IMR-90 (cell line): ENCODE data around the gene PSMC4. TPM values are rescaled to one million over a fixed set of nuclear protein-coding genes. Genes with fewer than 3 reads are reported as not detected.

ENCODE experiments used
- ATAC-seq: fragments of 200-7000 bp; cut with Tn5 transposase; 2 replicates; pipeline ENCODE4 v1.9.1; 2020; ENCODE audit warnings: low read depth, mild to moderate bottlenecking, moderate library complexity
- BruUV-seq: library from RNA; stranded (reverse); fragments of 400-500 nt; replicated peaks from 2 replicates; lab custom pipeline; 2021; lab: Mats Ljungman, UMichigan
- CTCF ChIA-PET: fragments of 300-600 bp; formaldehyde crosslinking; extraction: SDS; loops from one replicate; lab custom pipeline; 2021; ENCODE audit warnings: antibody characterized with exemption; lab: Yijun Ruan, JAX
- POLR2A ChIA-PET: fragments of 300-600 bp; sonication (Branson Sonifier 250); formaldehyde crosslinking; loops from one replicate; lab custom pipeline; 2022; ENCODE audit warnings: antibody characterized with exemption; ENCODE audit not compliant: unreplicated experiment; lab: Charles Lee
- DNase-seq: peaks from one replicate; pipeline ENCODE4 v3.0.0; 2013
- H2AFZ ChIP-seq: replicated peaks from 2 replicates; pipeline ENCODE3; 2013; ENCODE audit warnings: low read length, mild to moderate bottlenecking; ENCODE audit not compliant: poor library complexity
- H2AK5ac ChIP-seq: 2 replicates; pipeline ENCODE4 v1.6.1; 2013; ENCODE audit warnings: low read depth, low read length, inconsistent platforms
- H2AK9ac ChIP-seq: replicated peaks from 2 replicates; pipeline ENCODE3; 2013; ENCODE audit warnings: mild to moderate bottlenecking, low read depth, low read length, moderate library complexity; ENCODE audit not compliant: poor library complexity
- H2BK120ac ChIP-seq: 2 replicates; pipeline ENCODE4 v1.6.1; 2013; ENCODE audit warnings: low read depth, low read length, inconsistent platforms
- H2BK15ac ChIP-seq: 3 replicates; pipeline ENCODE4 v1.6.1; 2013; ENCODE audit warnings: low read depth, low read length, inconsistent platforms
- H2BK20ac ChIP-seq: 2 replicates; pipeline ENCODE4 v1.6.1; 2013; ENCODE audit warnings: low read depth, mild to moderate bottlenecking, inconsistent platforms, low read length, moderate library complexity
- H2BK5ac ChIP-seq: 2 replicates; pipeline ENCODE4 v1.6.1; 2013; ENCODE audit warnings: mild to moderate bottlenecking, low read depth, low read length, inconsistent platforms; ENCODE audit not compliant: poor library complexity, severe bottlenecking
- H3K14ac ChIP-seq: replicated peaks from 2 replicates; pipeline ENCODE4 v1.6.1; 2013; ENCODE audit warnings: low read depth, low read length, inconsistent platforms
- H3K18ac ChIP-seq: 2 replicates; pipeline ENCODE4 v1.6.1; 2013; ENCODE audit warnings: low read depth, low read length, control low read depth
- H3K23ac ChIP-seq: 2 replicates; pipeline ENCODE4 v1.6.1; 2013; ENCODE audit warnings: low read depth, low read length, inconsistent platforms
- H3K27ac ChIP-seq: 2 replicates; pipeline ENCODE4 v1.5.1; 2013; ENCODE audit warnings: mild to moderate bottlenecking, control low read depth, low read length; ENCODE audit not compliant: insufficient read depth
- H3K27me3 ChIP-seq: 2 replicates; pipeline ENCODE4 v1.6.1; 2013; ENCODE audit warnings: low read length; ENCODE audit not compliant: control insufficient read depth, insufficient read depth
- H3K36me3 ChIP-seq: 2 replicates; pipeline ENCODE4 v1.6.1; 2013; ENCODE audit warnings: low read length, mixed read lengths; ENCODE audit not compliant: control insufficient read depth, insufficient read depth
- H3K4ac ChIP-seq: 2 replicates; pipeline ENCODE4 v1.6.1; 2013; ENCODE audit warnings: low read depth, low read length, inconsistent platforms
- H3K4me1 ChIP-seq: 2 replicates; pipeline ENCODE4 v1.6.1; 2013; ENCODE audit warnings: low read length, mixed read lengths; ENCODE audit not compliant: control insufficient read depth, insufficient read depth
- H3K4me2 ChIP-seq: 2 replicates; pipeline ENCODE4 v1.6.1; 2013; ENCODE audit warnings: low read depth, mild to moderate bottlenecking, control low read depth, low read length, moderate library complexity
- H3K4me3 ChIP-seq: 2 replicates; pipeline ENCODE4 v1.5.1; 2013; ENCODE audit warnings: low read depth, mild to moderate bottlenecking, control low read depth, low read length, moderate library complexity; ENCODE audit not compliant: insufficient read depth
- H3K56ac ChIP-seq: 2 replicates; pipeline ENCODE4 v1.6.1; 2013; ENCODE audit warnings: low read length, inconsistent platforms; ENCODE audit not compliant: insufficient read depth; ENCODE audit errors: extremely low read depth
- H3K79me1 ChIP-seq, 2 experiments: 2 replicates each; pipeline ENCODE4 v1.6.1; 2013; ENCODE audit warnings: low read length in 2 of 2, inconsistent platforms in 1 of 2, low read depth in 1 of 2
- H3K9ac ChIP-seq: 2 replicates; pipeline ENCODE4 v1.6.1; 2013; ENCODE audit warnings: low read depth, low read length, control low read depth
- H3K9me1 ChIP-seq: 2 replicates; pipeline ENCODE4 v1.6.1; 2013; ENCODE audit warnings: low read length, inconsistent platforms; ENCODE audit not compliant: insufficient read depth
- H3K9me3 ChIP-seq: 2 replicates; pipeline ENCODE4 v1.6.1; 2013; ENCODE audit warnings: low read length; ENCODE audit not compliant: control insufficient read depth, insufficient read depth
- H4K20me1 ChIP-seq: 2 replicates; pipeline ENCODE4 v1.6.1; 2013; ENCODE audit warnings: low read length, inconsistent platforms; ENCODE audit not compliant: insufficient read depth
- H4K5ac ChIP-seq: 2 replicates; pipeline ENCODE4 v1.6.1; 2013; ENCODE audit warnings: mild to moderate bottlenecking, low read depth, low read length, control low read depth
- H4K8ac ChIP-seq, 2 experiments: 2 replicates each; pipeline ENCODE4 v1.6.1; 2013; ENCODE audit warnings: low read depth in 2 of 2, low read length in 2 of 2, control low read depth in 1 of 2, inconsistent platforms in 1 of 2
- H4K91ac ChIP-seq: 2 replicates; pipeline ENCODE4 v1.6.1; 2013; ENCODE audit warnings: low read depth, low read length, inconsistent platforms; ENCODE audit not compliant: insufficient read depth
- BHLHE40 ChIP-seq: fragments of 150-350 bp; IDR thresholded peaks from 2 replicates; pipeline ENCODE4 v1.6.1; 2016; ENCODE audit warnings: mild to moderate bottlenecking, low read depth, low read length
- CEBPB ChIP-seq: IDR thresholded peaks from 2 replicates; pipeline ENCODE4 v1.6.1; 2012; ENCODE audit warnings: low read depth, low read length, improper control_type of control experiment
- CHD1 ChIP-seq: IDR thresholded peaks from 2 replicates; pipeline ENCODE4 v1.6.1; 2012; ENCODE audit warnings: low read depth, low read length, improper control_type of control experiment
- FOS ChIP-seq: fragments of 150-350 bp; IDR thresholded peaks from 2 replicates; pipeline ENCODE4 v1.6.1; 2016; ENCODE audit warnings: low read depth, low read length
- MAFK ChIP-seq: IDR thresholded peaks from 2 replicates; pipeline ENCODE4 v1.6.1; 2012; ENCODE audit warnings: low read depth, low read length, improper control_type of control experiment
- MAZ ChIP-seq: IDR thresholded peaks from 2 replicates; pipeline ENCODE4 v1.6.1; 2012; ENCODE audit warnings: low read depth, mild to moderate bottlenecking, low read length, improper control_type of control experiment, moderate library complexity, borderline replicate concordance
- MXI1 ChIP-seq: IDR thresholded peaks from 2 replicates; pipeline ENCODE4 v1.6.1; 2012; ENCODE audit warnings: low read depth, mild to moderate bottlenecking, low read length, moderate library complexity, borderline replicate concordance
- NFE2L2 ChIP-seq: fragments of 150-350 bp; IDR thresholded peaks from 2 replicates; pipeline ENCODE4 v1.6.1; 2016; ENCODE audit warnings: low read depth, mild to moderate bottlenecking, low read length
- POLR2A ChIP-seq: IDR thresholded peaks from 2 replicates; pipeline ENCODE4 v1.6.1; 2012; ENCODE audit warnings: mild to moderate bottlenecking, low read depth, low read length
- RAD21 ChIP-seq: IDR thresholded peaks from 2 replicates; pipeline ENCODE4 v1.6.1; 2012; ENCODE audit warnings: low read length, improper control_type of control experiment
- RCOR1 ChIP-seq: IDR thresholded peaks from 2 replicates; pipeline ENCODE4 v1.6.1; 2012; ENCODE audit warnings: mild to moderate bottlenecking, low read length, improper control_type of control experiment; ENCODE audit not compliant: insufficient replicate concordance
- RFX5 ChIP-seq: IDR thresholded peaks from 2 replicates; pipeline ENCODE4 v1.8.0; 2012; ENCODE audit warnings: low read depth, mild to moderate bottlenecking, low read length, moderate library complexity
- SMC3 ChIP-seq: fragments of 150-350 bp; IDR thresholded peaks from 2 replicates; pipeline ENCODE4 v1.6.1; 2016; ENCODE audit warnings: low read depth, mild to moderate bottlenecking, antibody characterized with exemption, low read length, moderate library complexity
- WGBS, 2 experiments: methylation state at CpG; one replicate each; pipeline versions ENCODE4 v1.1.5 to v1.1.7; 2013; ENCODE audit warnings: missing lambda C conversion rate in 2 of 2; ENCODE audit not compliant: insufficient read length in 1 of 2; ENCODE audit errors: extremely low coverage in 2 of 2; 5-methylcytosine and 5-hydroxymethylcytosine counted together
- dilution Hi-C: fragments of 300-500 bp; cut with HindIII; formaldehyde crosslinking; loops from one replicate; pipeline ENCODE4 v1.14.3; 2018; ENCODE audit warnings: low sequenced_read_pairs; ENCODE audit not compliant: unreplicated experiment
- in situ Hi-C: fragments of 300-500 bp; cut with MboI; formaldehyde crosslinking; loops from 3 replicates; pipeline ENCODE4 v1.14.3; 2019; ENCODE audit warnings: low sequenced_read_pairs, inconsistent platforms, mixed read lengths
- intact Hi-C: fragments of 100-400 bp; cut with micrococcal nuclease; formaldehyde crosslinking; loops from 2 replicates; pipeline ENCODE4 v1.10.0; 2022
- polyA plus RNA-seq, 3 experiments: library from polyadenylated mRNA; depleted of rRNA; stranded (reverse); fragments of >200 nt; gene quantifications; 2 replicates each; pipeline ENCODE4 v1.2.3, GENCODE V29; 2012; ENCODE audit warnings: low replicate concordance in 1 of 3
- total RNA-seq: library from RNA; depleted of rRNA; stranded (reverse); fragments of >200 nt; gene quantifications from 2 replicates; pipeline ENCODE4 v1.2.3, GENCODE V29; 2012
- TF ChIP-seq, protein P1 (sequence below): fragments of 150-350 bp; IDR thresholded peaks from 2 replicates; pipeline ENCODE4 v1.6.1; 2017; ENCODE audit warnings: mild to moderate bottlenecking, antibody characterized with exemption, low read length, low read depth
- TF ChIP-seq, protein P2 (sequence below): fragments of 150-350 bp; IDR thresholded peaks from 2 replicates; pipeline ENCODE4 v1.6.1; 2016; ENCODE audit warnings: low read depth, mild to moderate bottlenecking, low read length, moderate library complexity, borderline replicate concordance
- TF ChIP-seq, protein P3 (sequence below): conservative IDR thresholded peaks from 2 replicates; pipeline ENCODE4 v1.5.1; 2012; ENCODE audit warnings: mild to moderate bottlenecking, low read depth, low read length, improper control_type of control experiment

The PSMC4 gene
- total and polyA plus RNA-seq, 2 of the 4 experiments (the other 2 are of a cell fraction) = 148 to 216 TPM

DNA sequence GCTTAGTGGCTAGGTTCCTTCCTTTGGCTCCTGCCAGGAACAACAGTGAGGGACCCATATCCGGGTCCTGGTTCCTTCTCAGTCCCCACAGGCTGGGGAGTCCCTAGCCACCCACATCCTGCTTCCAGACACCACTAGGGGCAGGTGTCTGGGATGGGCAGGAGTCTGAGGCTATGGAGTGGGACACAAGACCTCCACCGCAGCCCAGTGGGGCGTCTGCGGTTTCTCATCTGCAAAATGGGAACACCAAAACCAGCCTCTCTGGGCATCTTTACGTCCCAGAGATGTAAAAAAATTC is 35.7 kb upstream of the PSMC4 start:
- Histone ChIP-seq H3K36me3 (no peaks in the 10 kb centered on the region), H4K91ac (no peak overlapping the region), H4K20me1 (no peaks in the 10 kb centered on the region), H4K5ac (no peak overlapping the region), H2AK5ac (no peak overlapping the region), H2AK9ac (no peak overlapping the region), H4K8ac (no peak overlapping the region), H2BK120ac (no peak overlapping the region), H3K18ac (no peak overlapping the region), H3K4ac (no peak overlapping the region), H3K4me1 (no peaks in the 10 kb centered on the region), H3K27me3 (no peaks in the 10 kb centered on the region), H2BK15ac (no peak overlapping the region), H3K27ac (no peak overlapping the region), H3K56ac (no peak overlapping the region), H3K23ac (no peak overlapping the region), H3K4me2 (no peak overlapping the region), H3K9me1 (no peaks in the 10 kb centered on the region), H2BK5ac (no peak overlapping the region), H3K14ac (no peak overlapping the region), H3K9ac (no peak overlapping the region), H2AFZ (no peak overlapping the region), H3K9me3 (no peaks in the 10 kb centered on the region), H3K79me1 (no peaks in the 10 kb centered on the region), H3K4me3 (no peak overlapping the region), H2BK20ac (no peak overlapping the region)
- WGBS, 2 experiments = no CpG with 5 or more reads among the region's 5 CpGs
- POLR2A ChIA-PET = no interaction called here
- dilution Hi-C loops = no loop called here
- TF ChIP-seq MXI1 (no peak), BHLHE40 (no peak), FOS (no peak), MAFK (no peak), NFE2L2 (no peak), CHD1 (no peak), CEBPB (no peak), POLR2A (no peak), SMC3 (no peak), RCOR1 (no peak), RAD21 (no peak), RFX5 (no peak), MAZ (no peak)
- TF ChIP-seq, protein P1, sequence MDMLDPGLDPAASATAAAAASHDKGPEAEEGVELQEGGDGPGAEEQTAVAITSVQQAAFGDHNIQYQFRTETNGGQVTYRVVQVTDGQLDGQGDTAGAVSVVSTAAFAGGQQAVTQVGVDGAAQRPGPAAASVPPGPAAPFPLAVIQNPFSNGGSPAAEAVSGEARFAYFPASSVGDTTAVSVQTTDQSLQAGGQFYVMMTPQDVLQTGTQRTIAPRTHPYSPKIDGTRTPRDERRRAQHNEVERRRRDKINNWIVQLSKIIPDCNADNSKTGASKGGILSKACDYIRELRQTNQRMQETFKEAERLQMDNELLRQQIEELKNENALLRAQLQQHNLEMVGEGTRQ = no peak
- TF ChIP-seq, protein P2, sequence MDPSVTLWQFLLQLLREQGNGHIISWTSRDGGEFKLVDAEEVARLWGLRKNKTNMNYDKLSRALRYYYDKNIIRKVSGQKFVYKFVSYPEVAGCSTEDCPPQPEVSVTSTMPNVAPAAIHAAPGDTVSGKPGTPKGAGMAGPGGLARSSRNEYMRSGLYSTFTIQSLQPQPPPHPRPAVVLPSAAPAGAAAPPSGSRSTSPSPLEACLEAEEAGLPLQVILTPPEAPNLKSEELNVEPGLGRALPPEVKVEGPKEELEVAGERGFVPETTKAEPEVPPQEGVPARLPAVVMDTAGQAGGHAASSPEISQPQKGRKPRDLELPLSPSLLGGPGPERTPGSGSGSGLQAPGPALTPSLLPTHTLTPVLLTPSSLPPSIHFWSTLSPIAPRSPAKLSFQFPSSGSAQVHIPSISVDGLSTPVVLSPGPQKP = no peak
- TF ChIP-seq, protein P3, sequence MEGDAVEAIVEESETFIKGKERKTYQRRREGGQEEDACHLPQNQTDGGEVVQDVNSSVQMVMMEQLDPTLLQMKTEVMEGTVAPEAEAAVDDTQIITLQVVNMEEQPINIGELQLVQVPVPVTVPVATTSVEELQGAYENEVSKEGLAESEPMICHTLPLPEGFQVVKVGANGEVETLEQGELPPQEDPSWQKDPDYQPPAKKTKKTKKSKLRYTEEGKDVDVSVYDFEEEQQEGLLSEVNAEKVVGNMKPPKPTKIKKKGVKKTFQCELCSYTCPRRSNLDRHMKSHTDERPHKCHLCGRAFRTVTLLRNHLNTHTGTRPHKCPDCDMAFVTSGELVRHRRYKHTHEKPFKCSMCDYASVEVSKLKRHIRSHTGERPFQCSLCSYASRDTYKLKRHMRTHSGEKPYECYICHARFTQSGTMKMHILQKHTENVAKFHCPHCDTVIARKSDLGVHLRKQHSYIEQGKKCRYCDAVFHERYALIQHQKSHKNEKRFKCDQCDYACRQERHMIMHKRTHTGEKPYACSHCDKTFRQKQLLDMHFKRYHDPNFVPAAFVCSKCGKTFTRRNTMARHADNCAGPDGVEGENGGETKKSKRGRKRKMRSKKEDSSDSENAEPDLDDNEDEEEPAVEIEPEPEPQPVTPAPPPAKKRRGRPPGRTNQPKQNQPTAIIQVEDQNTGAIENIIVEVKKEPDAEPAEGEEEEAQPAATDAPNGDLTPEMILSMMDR = no peak
- CTCF ChIA-PET = no interaction called here
- ATAC-seq (no peak), DNase-seq (no peak)
- BruUV-seq = no TSS peak
- in situ Hi-C loops = no loop called here
- intact Hi-C loops = no loop called here
